GM23338 (cell line): ENCODE data around the gene SPPL2A. TPM values are rescaled to one million over a fixed set of nuclear protein-coding genes. Genes with fewer than 3 reads are reported as not detected.

Experiments
- ATAC-seq: fragments of 200-7000 bp; cut with Tn5 transposase; 3 replicates; pipeline ENCODE4 v1.9.1; 2020
- DNase-seq: peaks from one replicate; pipeline ENCODE4 v3.0.0-alpha.2; 2015; ENCODE audit warnings: low spot score
- H2AFZ ChIP-seq: fragments of 200-600 bp; sonication (generic); 2 replicates; pipeline ENCODE4 v1.8.0; 2016; ENCODE audit warnings: antibody characterized with exemption, mild to moderate bottlenecking, moderate library complexity
- H3F3A ChIP-seq: fragments of 200-600 bp; sonication (generic); replicated peaks from 2 replicates; pipeline ENCODE4 v1.8.0; 2017; ENCODE audit warnings: antibody characterized with exemption, mixed run types, low read depth
- H3K27ac ChIP-seq: fragments of 200-600 bp; sonication (generic); 2 replicates; pipeline ENCODE4 v1.6.1; 2016; ENCODE audit warnings: low read depth
- H3K27me3 ChIP-seq: fragments of 200-600 bp; sonication (generic); 2 replicates; pipeline ENCODE4 v1.8.0; 2016; ENCODE audit warnings: mild to moderate bottlenecking, mixed run types, moderate library complexity; ENCODE audit not compliant: insufficient read depth
- H3K36me3 ChIP-seq: fragments of 200-600 bp; sonication (generic); 2 replicates; pipeline ENCODE4 v1.8.0; 2016; ENCODE audit warnings: mild to moderate bottlenecking; ENCODE audit not compliant: insufficient read depth
- H3K4me1 ChIP-seq: fragments of 200-600 bp; sonication (generic); 2 replicates; pipeline ENCODE4 v1.8.0; 2016; ENCODE audit warnings: mild to moderate bottlenecking, moderate library complexity; ENCODE audit not compliant: insufficient read depth
- H3K4me2 ChIP-seq: fragments of 200-600 bp; sonication (generic); 2 replicates; pipeline ENCODE4 v1.7.1; 2017; ENCODE audit warnings: mixed run types
- H3K4me3 ChIP-seq: fragments of 200-600 bp; sonication (generic); 2 replicates; pipeline ENCODE4 v1.6.1; 2016; ENCODE audit warnings: mixed run types
- H3K79me2 ChIP-seq: fragments of 200-600 bp; sonication (generic); replicated peaks from 2 replicates; pipeline ENCODE4 v1.8.0; 2017; ENCODE audit warnings: mild to moderate bottlenecking; ENCODE audit not compliant: insufficient read depth
- H3K9me2 ChIP-seq: fragments of 200-600 bp; sonication (generic); 2 replicates; pipeline ENCODE4 v1.8.0; 2017; ENCODE audit not compliant: insufficient read depth
- H4K20me1 ChIP-seq: fragments of 200-600 bp; sonication (generic); replicated peaks from 2 replicates; pipeline ENCODE4 v1.8.0; 2017; ENCODE audit warnings: mild to moderate bottlenecking; ENCODE audit not compliant: insufficient read depth
- H3K27ac Mint-ChIP-seq: 2 replicates; pipeline ENCODE4 v1.8.0; 2020; ENCODE audit warnings: inconsistent platforms, mild to moderate bottlenecking, moderate library complexity, mixed read lengths
- H3K27me3 Mint-ChIP-seq: 3 replicates; pipeline ENCODE4 v1.8.0; 2022; ENCODE audit warnings: low read depth, mild to moderate bottlenecking, moderate library complexity, mixed read lengths, inconsistent platforms; ENCODE audit not compliant: insufficient read depth, poor library complexity
- H3K36me3 Mint-ChIP-seq: 3 replicates; pipeline ENCODE4 v1.8.0; 2021; ENCODE audit warnings: low read depth, mild to moderate bottlenecking, inconsistent platforms, moderate library complexity, mixed read lengths
- H3K4me1 Mint-ChIP-seq: 3 replicates; pipeline ENCODE4 v1.8.0; 2020; ENCODE audit warnings: mild to moderate bottlenecking, inconsistent platforms, mixed read lengths
- H3K4me3 Mint-ChIP-seq: 3 replicates; pipeline ENCODE4 v1.8.0; 2021; ENCODE audit warnings: moderate library complexity, mild to moderate bottlenecking, inconsistent platforms, mixed read lengths
- H3K9me3 Mint-ChIP-seq: 3 replicates; pipeline ENCODE4 v1.8.0; 2020; ENCODE audit warnings: moderate library complexity, mild to moderate bottlenecking, inconsistent platforms, mixed read lengths
- CREB1 ChIP-seq: fragments of 250-450 bp; sonication (Bioruptor Pico); IDR thresholded peaks from 2 replicates; pipeline ENCODE4 v1.5.0; 2020; ENCODE audit warnings: low read depth, mild to moderate bottlenecking, moderate library complexity
- CTCF ChIP-seq, 2 experiments: fragments of 200-600 bp in 1 of 2; sonication (generic) in 1 of 2; conservative IDR thresholded peaks; 2 replicates each; pipeline versions ENCODE4 v1.5.1 to v1.6.1; 2016 to 2017; ENCODE audit warnings: antibody characterized with exemption in 2 of 2, low read depth in 2 of 2, mild to moderate bottlenecking in 2 of 2, moderate library complexity in 1 of 2
- EZH2 ChIP-seq: fragments of 200-600 bp; sonication (generic); IDR thresholded peaks from one replicate; pipeline ENCODE4 v1.8.0; 2017; ENCODE audit warnings: antibody characterized with exemption, mild to moderate bottlenecking, low read depth; ENCODE audit not compliant: unreplicated experiment
- EZH2phosphoT487 ChIP-seq: fragments of 200-600 bp; sonication (generic); IDR thresholded peaks from one replicate; pipeline ENCODE4 v1.8.1; 2018; ENCODE audit warnings: antibody characterized with exemption; ENCODE audit not compliant: unreplicated experiment
- NANOG ChIP-seq: IDR thresholded peaks from 2 replicates; pipeline ENCODE4 v1.6.1; 2016; ENCODE audit warnings: antibody characterized with exemption, borderline replicate concordance
- POLR2AphosphoS5 ChIP-seq: IDR thresholded peaks from 2 replicates; pipeline ENCODE4 v1.6.1; 2016; ENCODE audit warnings: antibody characterized with exemption, low read depth
- REST ChIP-seq: IDR thresholded peaks from one replicate; pipeline ENCODE4 v1.6.1; 2018; ENCODE audit warnings: antibody characterized with exemption; ENCODE audit not compliant: unreplicated experiment
- ZNF114 ChIP-seq: fragments of 250-450 bp; sonication (Bioruptor Pico); IDR thresholded peaks from 2 replicates; pipeline ENCODE4 v1.5.0; 2020; ENCODE audit warnings: mild to moderate bottlenecking, moderate library complexity
- ZNF331 ChIP-seq: fragments of 250-450 bp; sonication (Bioruptor Pico); IDR thresholded peaks from 2 replicates; pipeline ENCODE4 v1.5.0; 2020; ENCODE audit warnings: low read depth, mild to moderate bottlenecking, moderate library complexity
- ZNF462 ChIP-seq: fragments of 250-450 bp; sonication (Bioruptor Pico); IDR thresholded peaks from 2 replicates; pipeline ENCODE4 v1.5.0; 2020; ENCODE audit warnings: mild to moderate bottlenecking, moderate library complexity
- polyA plus RNA-seq: library from polyadenylated mRNA; unstranded; fragments of >200 nt; fragmentation: Nextera tagmentation; extraction: Ambion mirVana; gene quantifications from 2 replicates; pipeline ENCODE4 v1.2.1, GENCODE V29; 2016
- total RNA-seq: library from RNA; depleted of rRNA; stranded (reverse); fragments of >200 nt; shearing (Covaris generic); gene quantifications from 2 replicates; pipeline ENCODE4 v1.2.3, GENCODE V29; 2014

SPPL2A gene
- total and polyA plus RNA-seq, 2 experiments from 2014 or later: 10.9 to 24.1 TPM

GRCh38 chr15:50710585-50710984, 54.9 kb downstream of the SPPL2A start:
- Histone ChIP-seq H3K79me2 (no peaks in the 10 kb centered on the region), H3K27ac (no peak overlapping the region), H4K20me1 (no peaks in the 10 kb centered on the region), H3K9me2 (no peaks in the 10 kb centered on the region), H3K27me3 (no peaks in the 10 kb centered on the region), H3K4me3 (no peak overlapping the region), H3F3A (no peaks in the 10 kb centered on the region), H2AFZ (no peak overlapping the region), H3K4me1 (no peaks in the 10 kb centered on the region), H3K36me3 (no peaks in the 10 kb centered on the region), H3K4me2 (no peak overlapping the region)
- DNase-seq (no peak), ATAC-seq (no peak)
- Mint-ChIP-seq H3K36me3 (no peaks in the 10 kb centered on the region), H3K27me3 (no peaks in the 10 kb centered on the region), H3K4me3 (no peak overlapping the region), H3K27ac (no peak overlapping the region), H3K4me1 (no peaks in the 10 kb centered on the region), H3K9me3 (no peaks in the 10 kb centered on the region)
- no peak for TF ChIP-seq POLR2AphosphoS5
- no peak for TF ChIP-seq ZNF114 (CRISPR knock-in tag)
- TF ChIP-seq EZH2: no peak
- no peak for TF ChIP-seq ZNF462
- no peak for TF ChIP-seq ZNF331 (CRISPR knock-in tag)

- H3K4me1 ChIP-seq: no peaks in the 10 kb centered on the region
- Mint-ChIP-seq H3K4me3 (no peak overlapping the region), H3K4me1 (no peaks in the 10 kb centered on the region), H3K27me3 (no peaks in the 10 kb centered on the region), H3K36me3 (no peaks in the 10 kb centered on the region), H3K9me3 (no peaks in the 10 kb centered on the region), H3K27ac (no peak overlapping the region)
- H3K27ac ChIP-seq: no peak overlapping the region
- no peaks in the 10 kb centered on the region for H3K9me2 ChIP-seq
- H3K4me3 ChIP-seq: no peak overlapping the region
- ATAC-seq (no peak), DNase-seq (no peak)
- H2AFZ ChIP-seq: no peak overlapping the region
- H4K20me1 ChIP-seq: no peaks in the 10 kb centered on the region; the same call in 1 of the 2 replicates
- no peak overlapping the region for H3K4me2 ChIP-seq
- H3F3A ChIP-seq: no peaks in the 10 kb centered on the region
- H3K36me3 ChIP-seq: 0 out of 2 replicates have a peak, but pooled peaks cover 4% of the 10 kb centered on the region
- no peaks in the 10 kb centered on the region for H3K79me2 ChIP-seq
- no peaks in the 10 kb centered on the region for H3K27me3 ChIP-seq
- TF ChIP-seq POLR2AphosphoS5: no peak
- no peak for TF ChIP-seq CTCF (conservative IDR thresholded peaks at IDR 0.05; ENCODE audit: low read depth in 2 of 2)
- TF ChIP-seq REST: no peak
- no peak for TF ChIP-seq EZH2phosphoT487
- TF ChIP-seq NANOG: no peak
- no peak for TF ChIP-seq CREB1
- TF ChIP-seq ZNF114 (CRISPR knock-in tag): no peak
Measured at GRCh38 chr15:50707878-50708427, 57.6 kb downstream of the SPPL2A start.
